ENCODE measurements around the gene HSP90AB1. TPM values are rescaled to one million over a fixed set of nuclear protein-coding genes. Genes with fewer than 3 reads are reported as not detected.

The HSP90AB1 gene
- polyA plus RNA-seq, 3 donors = 119 to 242 (median 145) TPM

- Histone ChIP-seq H3K27me3 (ENCODE audit: control insufficient read depth in 2 of 2, insufficient read depth in 2 of 2, low read length in 2 of 2) (no peaks in the 10 kb centered on the region), H3K79me2 (ENCODE audit: insufficient read depth, low read length) (peaks cover 37% of the 10 kb centered on the region), H3K9ac (ENCODE audit: insufficient read depth, low read length, poor library complexity, severe bottlenecking) (no peak overlapping the region), H4K20me1 (ENCODE audit: insufficient read depth, low read length) (peaks cover 97% of the 10 kb centered on the region), H3K4me2 (replicated peaks; ENCODE audit: extremely low read depth, low read length, poor library complexity, severe bottlenecking) (peak overlapping the region; percentile 99), H3K9me3 (replicated peaks in 1 of 2; ENCODE audit: control insufficient read depth in 1 of 2, insufficient read depth in 1 of 2, low read length in 2 of 2) (no peaks in the 10 kb centered on the region), H3K36me3 (replicated peaks in 1 of 2; ENCODE audit: control insufficient read depth in 1 of 2, insufficient read depth in 2 of 2, low read length in 2 of 2) (peaks cover 63 to 76% of the 10 kb centered on the region in 2 donors), H2AFZ (ENCODE audit: insufficient read depth, low read depth, low read length, poor library complexity, severe bottlenecking) (no peak overlapping the region), H3K4me3 (replicated peaks in 1 of 3; ENCODE audit: low read depth in 2 of 3, low read length in 3 of 3) (peak overlapping the region in 1 of 3 experiments; percentile 85), H3K27ac (ENCODE audit: low read depth in 1 of 2, low read length in 2 of 2) (peak overlapping the region; percentile 66 to 69), H3K4me1 (ENCODE audit: control insufficient read depth in 1 of 2, insufficient read depth in 2 of 2, low read length in 2 of 2) (peaks cover 41 to 64% of the 10 kb centered on the region in 2 donors)
- peak overlapping the region; percentile 83 to 97 (median 91) for H3K27ac Mint-ChIP-seq
- H3K4me1 Mint-ChIP-seq = peaks cover 67% of the 10 kb centered on the region
- intact Hi-C loops (cut with micrococcal nuclease) = loop anchor here (5.0 kb wide), 3 partner anchors 36 to 161 kb away; partner anchors contain the start of gene SLC29A1 (in 2 of the 2)
- no peaks in the 10 kb centered on the region for H3K9me3 Mint-ChIP-seq
- TF ChIP-seq CTCF (IDR thresholded peaks at IDR 0.05) = no peak
- H3K36me3 Mint-ChIP-seq = peaks cover 66 to 76% of the 10 kb centered on the region in 2 donors
- H3K27me3 Mint-ChIP-seq (ENCODE audit: low read depth in 3 of 3) = peaks cover 0 to 6% (median 2%) of the 10 kb centered on the region in 3 donors
- DNase-seq = no peak
- H3K4me3 Mint-ChIP-seq = peak overlapping the region; percentile 79 to 87
- 88% methylated on average over 9 of the region's 9 CpGs for WGBS (ENCODE audit: insufficient coverage)
Measured at GRCh38 chr6:44258325-44258863, 11.5 kb downstream of the HSP90AB1 start.

GRCh38 chr6:44258921-44259320 is 12.0 kb downstream of the HSP90AB1 start:
- Mint-ChIP-seq H3K27me3 (ENCODE audit: low read depth in 3 of 3) (peaks cover 0 to 7% (median 2%) of the 10 kb centered on the region in 3 donors), H3K9me3 (no peaks in the 10 kb centered on the region), H3K4me3 (no peak overlapping the region), H3K4me1 (peaks cover 70% of the 10 kb centered on the region), H3K36me3 (peaks cover 61 to 74% of the 10 kb centered on the region in 2 donors), H3K27ac (peak overlapping the region; percentile 58 to 97 (median 91))
- Histone ChIP-seq H3K4me2 (replicated peaks; ENCODE audit: extremely low read depth, low read length, poor library complexity, severe bottlenecking) (no peak overlapping the region), H3K4me1 (ENCODE audit: control insufficient read depth in 1 of 2, insufficient read depth in 2 of 2, low read length in 2 of 2) (peaks cover 46 to 69% of the 10 kb centered on the region in 2 donors), H3K27ac (ENCODE audit: low read depth in 1 of 2, low read length in 2 of 2) (peak overlapping the region; percentile 6 to 66), H4K20me1 (ENCODE audit: insufficient read depth, low read length) (peaks cover 97% of the 10 kb centered on the region), H2AFZ (ENCODE audit: insufficient read depth, low read depth, low read length, poor library complexity, severe bottlenecking) (no peak overlapping the region), H3K9ac (ENCODE audit: insufficient read depth, low read length, poor library complexity, severe bottlenecking) (no peak overlapping the region), H3K27me3 (ENCODE audit: control insufficient read depth in 2 of 2, insufficient read depth in 2 of 2, low read length in 2 of 2) (no peaks in the 10 kb centered on the region), H3K36me3 (replicated peaks in 1 of 2; ENCODE audit: control insufficient read depth in 1 of 2, insufficient read depth in 2 of 2, low read length in 2 of 2) (peaks cover 59 to 71% of the 10 kb centered on the region in 2 donors), H3K79me2 (ENCODE audit: insufficient read depth, low read length) (peaks cover 42% of the 10 kb centered on the region), H3K9me3 (replicated peaks in 1 of 2; ENCODE audit: control insufficient read depth in 1 of 2, insufficient read depth in 1 of 2, low read length in 2 of 2) (no peaks in the 10 kb centered on the region), H3K4me3 (replicated peaks in 1 of 3; ENCODE audit: low read depth in 2 of 3, low read length in 3 of 3) (no peak overlapping the region)
- TF ChIP-seq CTCF (IDR thresholded peaks at IDR 0.05) = no peak
- DNase-seq = no peak
- intact Hi-C loops (cut with micrococcal nuclease) = loop anchor here (5.0 kb wide), 3 partner anchors 37 to 162 kb away; partner anchors contain the start of gene SLC29A1 (in 2 of the 2)
- 93% methylated on average over 3 of the region's 3 CpGs for WGBS (ENCODE audit: insufficient coverage)

Measured in CD14-positive monocyte (primary cell).